NCI-H2196 (cell line): ENCODE results near the gene PRR12.

Experiments used
- DNase-seq: peaks from one replicate; lab custom pipeline; 2025; ENCODE audit not compliant: unreplicated experiment; lab: John Stamatoyannopoulos, UW

Gene PRR12, protein sequence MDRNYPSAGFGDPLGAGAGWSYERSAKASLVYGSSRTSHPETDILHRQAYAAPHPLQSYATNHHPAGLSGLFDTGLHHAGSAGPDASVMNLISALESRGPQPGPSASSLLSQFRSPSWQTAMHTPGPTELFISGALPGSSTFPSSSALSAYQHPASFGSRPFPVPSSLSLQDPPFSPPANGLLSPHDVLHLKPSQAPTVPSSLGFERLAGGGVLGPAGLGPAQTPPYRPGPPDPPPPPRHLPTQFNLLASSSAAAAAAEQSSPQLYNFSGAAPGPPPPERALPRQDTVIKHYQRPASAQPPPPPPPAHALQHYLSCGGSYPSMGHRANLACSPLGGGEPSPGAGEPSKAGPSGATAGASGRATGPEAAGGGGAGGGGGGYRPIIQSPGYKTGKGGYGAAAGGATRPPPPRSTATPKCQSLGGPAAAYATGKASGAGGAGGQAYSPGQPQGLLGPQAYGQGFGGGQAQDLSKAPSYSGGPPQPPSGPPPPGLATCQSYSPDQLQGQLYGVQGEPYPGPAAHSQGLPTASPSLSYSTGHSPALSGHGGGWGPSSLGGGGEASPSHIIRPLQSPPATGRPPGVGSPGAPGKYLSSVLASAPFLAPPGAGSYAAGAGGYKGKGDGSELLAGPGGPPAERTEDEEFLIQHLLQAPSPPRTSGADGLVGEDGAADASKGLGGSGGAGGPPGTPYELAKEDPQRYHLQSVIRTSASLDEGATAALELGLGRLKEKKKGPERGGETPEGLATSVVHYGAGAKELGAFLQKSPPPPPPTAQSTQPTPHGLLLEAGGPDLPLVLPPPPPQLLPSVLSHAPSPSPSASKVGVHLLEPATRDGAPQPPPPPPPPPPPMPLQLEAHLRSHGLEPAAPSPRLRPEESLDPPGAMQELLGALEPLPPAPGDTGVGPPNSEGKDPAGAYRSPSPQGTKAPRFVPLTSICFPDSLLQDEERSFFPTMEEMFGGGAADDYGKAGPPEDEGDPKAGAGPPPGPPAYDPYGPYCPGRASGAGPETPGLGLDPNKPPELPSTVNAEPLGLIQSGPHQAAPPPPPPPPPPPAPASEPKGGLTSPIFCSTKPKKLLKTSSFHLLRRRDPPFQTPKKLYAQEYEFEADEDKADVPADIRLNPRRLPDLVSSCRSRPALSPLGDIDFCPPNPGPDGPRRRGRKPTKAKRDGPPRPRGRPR (N-terminal part only)

DNA sequence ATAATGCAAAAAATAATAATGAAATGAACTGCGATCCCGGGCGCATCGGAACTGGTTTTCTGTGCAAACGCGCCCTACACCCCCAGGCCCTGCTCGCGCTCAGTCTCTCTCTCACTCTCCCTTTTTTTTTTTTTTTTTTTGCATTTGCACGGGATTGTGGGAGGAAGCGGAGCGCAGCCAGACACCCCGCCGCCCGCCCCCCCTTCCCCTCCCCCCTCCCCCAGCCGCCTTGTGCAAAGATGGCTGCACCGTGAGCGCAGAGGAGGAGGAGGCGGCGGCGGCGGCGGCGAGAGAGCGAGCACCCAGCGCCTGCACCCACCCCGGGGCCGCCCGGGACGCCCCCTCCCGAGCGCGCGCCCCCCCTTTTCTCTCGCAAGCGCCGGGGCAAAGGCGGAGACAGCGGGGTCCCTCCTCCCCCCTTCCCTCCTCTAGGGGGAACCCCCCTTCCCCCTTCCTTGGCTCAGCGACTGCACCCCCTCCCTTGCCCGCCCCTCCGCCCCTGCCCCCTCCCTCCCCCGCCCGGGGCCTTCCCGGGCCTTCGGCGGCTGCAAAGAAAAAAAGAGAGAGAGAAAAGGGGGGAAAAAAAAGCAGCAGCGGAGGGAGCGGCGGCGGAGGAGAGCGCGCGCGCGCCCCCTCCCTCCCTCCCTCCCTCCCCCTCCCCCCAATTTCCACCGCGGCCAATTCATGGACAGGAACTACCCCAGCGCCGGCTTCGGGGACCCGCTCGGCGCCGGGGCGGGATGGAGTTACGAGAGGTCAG, at the start of gene PRR12:
Gene PRR12, plus strand, starts transcription at position 212 of the 760 bp plus-strand sequence. Its CDS starts 473 bp downstream, at position 685.
- DNase-seq: peak; percentile 58

DNA sequence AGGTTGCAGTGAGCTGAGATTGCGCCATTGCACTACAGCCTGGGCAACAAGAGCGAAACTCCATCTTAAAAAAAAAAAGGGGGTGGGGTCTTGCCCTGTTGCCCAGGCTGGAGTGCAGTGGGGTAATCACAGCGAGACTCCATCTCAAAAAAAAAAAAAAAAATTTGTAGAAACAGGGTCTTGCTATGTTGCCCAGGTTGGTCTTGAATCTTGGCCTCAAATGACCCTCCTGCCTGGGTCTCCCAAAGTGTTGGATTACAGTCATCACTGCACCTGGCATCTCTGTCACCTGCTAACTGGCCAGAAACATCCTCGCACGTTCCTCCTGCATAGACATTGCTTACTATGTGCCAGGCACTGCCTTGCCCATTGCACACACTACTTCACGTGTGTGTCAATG, 49.1 kb upstream of the PRR12 start:
- DNase-seq: no peak

DNA sequence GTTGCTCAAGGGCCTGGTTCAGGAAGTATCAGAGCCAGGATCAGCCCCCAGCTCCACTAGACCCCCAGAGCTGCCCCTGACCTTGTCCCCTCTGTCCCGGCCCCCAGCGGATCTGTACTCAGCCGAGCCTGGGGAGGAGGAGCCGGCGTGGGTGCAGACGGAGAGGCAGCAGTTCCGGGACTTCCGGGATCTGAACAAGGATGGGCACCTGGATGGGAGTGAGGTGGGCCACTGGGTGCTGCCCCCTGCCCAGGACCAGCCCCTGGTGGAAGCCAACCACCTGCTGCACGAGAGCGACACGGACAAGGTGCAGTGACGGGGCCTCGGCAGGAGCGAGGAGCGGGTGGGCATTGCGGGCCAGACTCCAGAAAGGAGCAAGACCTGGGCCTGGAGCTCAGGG, 48.5 kb upstream of the PRR12 start:
- no peak for DNase-seq

DNA sequence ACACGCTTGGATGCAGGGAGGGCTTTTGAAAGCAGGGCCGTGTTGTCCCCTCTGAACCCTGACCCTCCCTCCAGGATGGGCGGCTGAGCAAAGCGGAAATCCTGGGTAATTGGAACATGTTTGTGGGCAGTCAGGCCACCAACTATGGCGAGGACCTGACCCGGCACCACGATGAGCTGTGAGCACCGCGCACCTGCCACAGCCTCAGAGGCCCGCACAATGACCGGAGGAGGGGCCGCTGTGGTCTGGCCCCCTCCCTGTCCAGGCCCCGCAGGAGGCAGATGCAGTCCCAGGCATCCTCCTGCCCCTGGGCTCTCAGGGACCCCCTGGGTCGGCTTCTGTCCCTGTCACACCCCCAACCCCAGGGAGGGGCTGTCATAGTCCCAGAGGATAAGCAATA, 48.0 kb upstream of the PRR12 start:
- no peak for DNase-seq

DNA sequence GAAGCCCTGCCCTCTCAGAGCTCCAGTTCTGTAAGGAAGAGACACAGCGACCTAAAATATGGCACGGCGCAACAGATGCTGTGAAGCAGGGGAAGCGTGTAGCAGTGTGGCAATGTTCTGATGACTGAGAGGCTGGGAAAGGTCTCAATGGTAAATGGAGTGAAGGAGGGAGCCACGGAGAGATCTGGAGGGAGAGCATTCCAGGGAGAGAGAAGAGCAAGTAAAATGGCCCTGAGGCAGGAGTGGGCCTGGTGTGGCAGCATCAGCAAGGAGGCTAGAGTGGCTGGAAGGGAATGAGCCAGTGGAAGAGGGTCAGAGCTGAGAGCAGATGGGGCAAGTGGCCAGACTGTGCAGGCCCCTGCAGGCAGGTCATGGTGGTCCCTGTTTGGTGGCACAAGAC, 46.8 kb upstream of the PRR12 start:
- DNase-seq: no peak

DNA sequence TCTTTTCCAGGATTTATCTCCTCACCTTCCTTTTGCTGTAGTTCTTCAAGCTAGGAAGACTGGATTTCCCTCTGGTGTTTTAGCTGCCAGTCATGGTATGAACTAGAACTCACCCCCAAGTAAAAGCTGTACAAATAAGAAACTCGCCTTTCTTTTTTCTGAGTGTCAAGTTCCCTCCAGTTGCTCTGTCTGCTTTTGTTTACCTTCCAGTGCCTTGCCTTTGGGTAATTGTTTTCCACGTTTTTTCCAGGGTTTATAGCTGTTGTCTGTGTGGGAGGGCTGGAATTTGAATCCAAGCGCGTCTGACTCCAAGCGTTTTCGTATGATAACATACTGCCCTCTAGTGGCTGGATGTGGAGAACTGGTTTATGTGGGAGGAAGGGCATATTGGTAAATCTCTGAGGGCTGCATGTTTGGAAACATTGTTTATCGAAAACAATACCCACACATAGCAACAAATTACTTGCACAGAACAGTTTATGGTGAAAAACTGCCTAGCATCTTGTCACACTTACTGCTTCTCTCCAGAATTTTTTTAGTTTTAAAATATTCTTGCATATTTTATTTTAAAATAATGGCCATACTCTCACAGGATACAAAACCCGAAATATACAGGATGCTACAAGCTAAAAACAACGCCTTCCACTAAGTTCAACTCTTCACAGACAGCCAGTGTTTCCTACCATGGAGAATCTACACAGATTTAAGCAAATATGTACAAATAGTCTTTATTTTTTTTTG, 44.0 kb upstream of the PRR12 start:
- peak; percentile 95 for DNase-seq

DNA sequence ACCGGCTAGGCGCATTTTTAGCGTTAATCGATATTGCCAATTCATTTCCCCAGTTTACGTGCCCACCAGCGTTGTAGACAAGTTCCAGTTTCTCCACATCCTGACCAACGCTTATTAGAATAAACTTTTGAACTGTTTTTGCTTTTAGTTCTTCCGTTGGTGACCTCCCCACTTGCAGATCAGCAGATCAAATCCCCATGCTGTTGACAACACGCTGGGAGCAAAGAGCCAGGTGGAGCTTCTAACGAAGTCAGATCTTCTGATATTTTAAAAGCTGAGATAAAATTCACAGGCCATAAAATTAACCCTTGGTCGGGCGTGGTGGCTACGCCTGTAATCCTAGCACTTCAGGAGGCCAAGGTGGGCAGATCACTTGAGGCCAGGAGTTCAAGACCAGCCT, 41.9 kb upstream of the PRR12 start:
- no peak for DNase-seq

DNA sequence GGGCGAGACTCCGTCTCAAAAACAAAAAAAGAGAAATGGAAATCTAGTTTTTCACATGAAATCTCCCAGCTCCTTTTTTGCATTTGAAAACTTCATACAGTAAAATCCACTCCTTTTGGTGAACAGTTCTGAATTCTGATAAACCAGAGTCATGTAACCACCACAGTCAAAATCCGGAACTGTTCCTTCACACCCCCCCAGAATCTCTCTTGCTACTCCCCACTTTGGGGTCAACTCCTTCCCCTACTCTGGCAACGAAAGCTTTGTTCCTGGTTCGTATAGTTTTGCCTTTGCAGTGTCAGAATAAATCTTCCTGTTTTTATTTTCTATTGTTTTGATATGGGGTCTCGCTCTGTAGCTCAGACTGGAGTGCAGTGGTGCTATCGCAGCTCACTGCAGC, 39.5 kb upstream of the PRR12 start:
- no peak for DNase-seq

DNA sequence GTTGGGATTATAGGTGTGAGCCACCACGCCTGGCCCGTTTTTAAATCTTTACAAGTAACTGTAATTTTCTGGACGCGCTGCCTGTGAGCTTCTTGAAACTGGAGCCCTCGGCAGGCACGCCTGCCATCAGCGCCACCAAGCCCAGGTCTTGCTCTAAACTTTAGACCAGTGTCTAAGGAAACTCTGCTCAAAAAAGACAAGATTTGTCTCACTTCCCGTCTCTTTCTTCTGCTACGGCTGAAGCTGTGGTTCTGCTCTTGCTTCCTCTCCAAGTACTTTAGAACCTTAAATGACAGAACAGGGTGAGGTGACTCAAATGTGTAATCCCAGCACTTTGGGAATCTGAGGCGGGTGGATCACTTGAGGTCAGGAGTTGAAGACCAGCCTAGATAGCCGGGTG, 38.2 kb upstream of the PRR12 start:
- no peak for DNase-seq

DNA sequence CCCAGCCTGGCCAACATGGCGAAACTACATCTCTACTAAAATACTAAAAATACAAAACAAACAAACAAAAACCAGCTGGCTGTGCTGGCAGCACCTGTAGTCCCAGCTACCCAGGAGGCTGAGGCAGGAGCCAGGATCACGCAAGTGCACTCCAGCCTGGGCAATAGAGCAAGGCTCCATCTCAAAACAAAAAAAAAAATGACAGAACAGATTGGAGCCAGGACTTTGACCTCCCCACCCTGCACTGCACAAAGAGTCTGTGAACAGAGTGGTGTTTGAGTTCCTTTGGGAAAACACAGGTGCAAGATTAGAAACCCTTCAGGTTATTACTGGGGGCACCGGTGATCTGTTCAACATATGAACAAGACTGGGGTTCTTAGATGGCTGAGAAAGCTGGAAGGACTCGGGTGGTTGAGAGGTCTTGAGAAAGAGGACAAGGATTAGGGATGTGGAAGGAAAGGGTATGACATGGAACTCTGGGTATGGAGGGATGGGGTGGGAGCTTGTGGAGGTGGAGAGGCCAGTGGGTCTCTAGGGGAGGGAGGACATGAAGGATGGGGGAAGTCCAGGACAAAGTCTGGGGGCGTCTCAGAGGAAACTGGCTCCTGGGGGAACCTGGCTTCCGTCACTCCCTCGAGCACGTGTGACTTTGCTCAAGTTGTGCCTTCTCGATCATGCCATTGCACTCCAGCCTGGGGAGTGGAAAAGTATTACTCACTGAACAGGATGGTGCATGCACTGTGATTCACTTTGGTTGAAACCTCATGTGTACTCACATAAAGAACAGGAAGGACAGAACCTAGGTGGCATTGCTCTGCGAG, 37.3 kb upstream of the PRR12 start:
- DNase-seq: no peak

DNA sequence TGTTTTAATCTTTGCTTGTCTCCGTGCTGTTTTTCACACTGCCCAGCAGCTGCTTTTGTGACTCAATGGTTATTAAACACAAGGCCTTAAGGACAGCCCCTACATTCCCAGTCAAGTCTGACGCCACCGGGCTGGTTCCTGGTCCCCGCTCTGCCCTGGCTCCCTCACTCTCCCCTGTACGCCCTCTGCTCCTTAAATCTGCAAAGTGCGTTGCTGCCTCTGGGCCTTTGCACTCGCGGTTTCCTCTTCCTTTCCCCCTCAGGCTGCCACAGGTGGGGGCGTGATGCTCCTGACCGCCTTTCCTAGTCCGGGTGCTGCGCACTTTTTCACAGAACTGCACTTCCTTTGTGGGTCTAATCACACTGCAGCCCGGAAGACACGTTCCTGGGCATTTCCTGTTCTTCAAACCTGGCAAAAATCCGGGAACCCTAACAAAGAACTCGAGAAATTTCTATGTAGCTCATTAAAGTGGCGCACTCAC, 36.2 kb upstream of the PRR12 start:
- no peak for DNase-seq

DNA sequence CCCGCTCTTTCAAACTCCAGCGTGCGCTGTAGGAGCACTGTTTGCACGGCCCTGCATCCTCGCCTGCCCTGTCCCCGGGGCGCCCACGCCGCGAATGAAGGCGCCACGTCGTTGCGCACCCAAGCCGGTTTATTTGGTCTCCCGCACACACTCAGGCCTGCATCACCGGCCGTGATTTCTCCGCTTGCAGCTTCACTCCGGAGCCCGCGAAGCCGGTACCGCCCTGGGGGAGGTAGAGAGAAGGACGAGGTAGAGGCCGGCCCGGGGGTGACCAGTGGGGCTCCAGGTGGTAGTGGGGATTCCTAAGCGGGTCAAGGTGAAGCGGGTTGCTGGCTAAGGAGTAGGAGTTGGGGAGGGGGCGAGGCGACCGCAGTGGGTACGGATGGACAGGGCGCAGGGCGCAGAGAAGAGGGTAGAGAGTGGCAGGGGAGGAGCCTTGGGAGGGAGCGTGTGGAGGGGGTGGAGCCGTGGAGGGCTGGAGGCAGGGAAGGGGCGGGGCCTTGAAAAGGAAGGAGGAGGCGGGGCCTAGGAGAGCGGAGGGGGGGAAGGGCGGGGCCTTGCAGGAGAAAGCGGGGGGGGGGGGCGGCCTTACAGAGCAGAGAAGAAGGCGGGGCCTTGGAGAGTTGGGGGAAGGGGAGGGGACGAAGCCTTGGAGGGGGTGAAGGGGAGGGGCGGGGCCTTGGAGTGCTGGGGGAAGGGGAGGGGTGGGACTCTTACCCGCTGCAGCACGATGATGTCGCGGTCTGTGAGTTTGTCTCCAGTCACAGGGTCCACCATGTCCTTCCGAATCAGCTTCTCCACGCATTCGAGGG, 35.2 kb upstream of the PRR12 start:
- peak; percentile 50 for DNase-seq

DNA sequence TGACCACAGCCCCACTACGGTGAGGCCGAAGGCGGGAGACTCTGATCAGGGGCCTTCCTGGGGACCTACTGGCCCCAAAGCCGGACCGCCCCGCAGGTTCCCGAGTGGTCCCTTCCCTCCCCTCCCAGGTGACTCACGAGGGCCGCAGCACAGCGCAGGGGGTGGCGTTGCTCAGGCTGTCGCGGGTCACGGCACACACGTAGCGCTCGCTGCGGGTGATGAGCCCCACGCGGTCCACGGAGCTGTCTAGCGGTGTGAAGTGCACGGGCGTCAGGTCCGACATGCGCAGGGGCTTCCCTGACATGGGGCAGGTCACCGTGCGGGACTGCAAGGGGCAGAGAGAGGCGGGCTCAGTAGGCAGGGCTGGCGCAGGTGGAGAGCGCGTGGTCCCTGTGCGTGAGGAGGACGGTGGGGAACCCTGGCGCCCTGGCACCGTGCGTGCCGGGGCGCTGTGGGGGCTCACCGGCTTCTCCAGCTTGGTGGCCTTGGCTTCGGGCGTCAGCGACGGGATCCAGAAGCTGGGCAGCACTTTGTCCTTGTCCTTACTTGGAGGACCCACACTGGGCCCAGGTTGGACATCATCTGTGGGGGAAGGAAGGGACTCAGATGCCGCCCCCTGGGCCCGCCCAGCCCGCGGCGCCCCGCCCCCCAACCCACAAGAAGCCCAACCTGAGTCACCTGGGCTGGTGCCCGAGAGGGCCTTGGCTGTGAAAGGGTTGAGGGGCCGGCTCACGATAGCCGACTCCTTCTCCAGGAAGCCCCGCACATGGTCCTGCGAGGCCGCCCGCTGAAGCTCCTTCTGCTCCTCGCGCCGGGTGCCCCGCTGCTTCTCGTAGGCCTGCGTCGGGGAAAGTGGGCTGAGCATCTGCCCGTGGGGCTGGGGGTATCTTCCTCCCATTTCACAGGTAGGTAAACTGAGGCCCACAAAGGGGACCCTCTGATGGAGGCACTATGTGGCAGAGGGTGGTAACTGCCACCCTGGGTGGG, 34.3 kb upstream of the PRR12 start:
- DNase-seq: no peak

DNA sequence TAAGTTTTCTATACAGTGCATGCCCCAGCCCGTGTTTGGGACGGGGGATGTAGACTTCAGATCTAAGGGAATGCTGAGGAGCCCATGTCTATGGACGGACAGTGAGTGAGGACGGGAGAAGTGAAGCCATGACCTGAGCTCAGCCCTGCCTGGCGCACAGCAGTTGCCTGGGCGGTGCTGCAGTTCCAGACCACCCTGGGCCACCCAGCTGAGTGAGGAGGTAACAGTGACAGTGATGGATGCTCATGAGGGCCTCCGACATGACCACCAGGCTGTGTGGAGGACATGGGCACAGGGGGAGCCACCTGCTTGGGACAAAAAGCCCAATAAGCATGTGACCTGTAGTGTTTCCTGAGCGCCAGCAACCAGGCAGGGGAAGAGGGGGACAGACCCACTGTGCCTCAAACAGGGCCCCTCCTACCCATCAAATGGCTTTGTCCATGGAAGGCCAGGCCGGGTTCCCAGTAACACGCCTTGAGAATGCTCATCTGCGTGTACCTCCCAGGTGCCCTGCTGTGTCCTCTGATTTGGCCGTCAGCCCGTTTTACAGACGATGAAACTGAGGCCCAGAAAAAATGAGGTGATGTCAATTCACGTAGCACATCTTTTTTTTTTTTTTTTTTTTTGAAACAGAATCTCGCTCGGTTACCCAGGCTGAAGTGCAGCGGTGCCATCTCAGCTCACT, 33.2 kb upstream of the PRR12 start:
- no peak for DNase-seq

DNA sequence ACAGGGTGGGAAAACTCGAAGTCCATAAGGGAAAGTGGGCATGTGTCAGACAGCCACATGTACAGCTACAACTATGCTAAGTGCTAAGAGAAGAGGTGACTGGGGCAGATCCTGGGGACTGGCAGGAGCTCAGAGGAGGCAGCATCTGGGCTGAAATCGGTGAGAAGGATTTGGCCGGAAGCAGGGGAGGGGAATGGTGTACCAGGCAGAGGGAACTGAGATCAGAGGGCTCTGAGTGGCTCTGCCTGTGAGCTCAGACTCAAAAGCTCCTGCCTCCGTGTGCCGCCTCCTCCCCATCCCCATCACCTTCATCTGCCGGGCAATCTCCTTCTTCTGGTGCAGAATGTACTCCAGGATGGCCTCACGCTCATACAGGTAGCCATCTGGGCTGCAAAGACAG, 32.4 kb upstream of the PRR12 start:
- DNase-seq: no peak

DNA sequence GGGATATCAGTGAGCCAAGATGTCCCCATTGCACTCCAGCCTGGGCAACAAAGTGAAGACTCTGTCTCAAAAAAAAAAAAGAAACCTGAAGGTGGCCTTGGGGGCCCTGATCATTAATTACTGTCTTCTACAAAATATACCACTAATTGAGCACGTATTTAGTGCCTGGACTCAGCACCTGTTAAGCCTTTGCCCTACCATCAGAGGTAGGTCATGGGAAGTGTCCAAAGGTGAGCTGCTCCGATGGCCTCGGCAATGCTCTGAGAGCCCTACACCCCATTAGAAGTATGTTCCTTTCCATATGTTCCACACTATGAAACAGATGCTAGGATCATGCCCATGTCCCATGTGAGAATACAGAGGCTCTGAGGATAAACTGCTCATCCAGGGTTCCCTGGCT, 31.5 kb upstream of the PRR12 start:
- DNase-seq: no peak

DNA sequence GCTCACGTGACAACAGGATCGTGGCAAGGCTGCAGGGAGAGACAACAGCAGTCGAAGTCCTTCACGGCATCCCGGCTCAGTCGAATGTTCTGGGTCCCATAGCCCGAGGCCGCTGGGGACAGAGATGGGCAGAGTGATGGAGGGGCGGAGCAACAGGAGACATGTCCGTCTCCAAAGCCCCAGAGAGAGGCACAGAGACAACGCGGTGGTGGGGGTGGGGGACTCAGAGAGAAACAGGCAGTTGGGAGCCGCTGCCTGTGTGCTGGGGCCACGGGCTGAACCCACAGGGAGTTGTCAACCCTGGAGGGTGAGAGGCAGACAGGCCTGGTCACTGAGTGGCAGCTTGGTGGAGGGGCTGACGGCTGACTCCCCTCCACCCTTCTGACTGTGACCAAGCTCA, 31.1 kb upstream of the PRR12 start:
- no peak for DNase-seq
